Lung (tissue), 16 donors: ENCODE data around the gene SPATA31C2. TPM values are rescaled to one million over a fixed set of nuclear protein-coding genes. Genes with fewer than 3 reads are reported as not detected.
"Not testable (repeated sequence)": the region's sequence is repeated elsewhere in the genome, so short reads cannot be mapped to it uniquely, and the experiment has no call there.

Source experiments
- ATAC-seq: fragments of 200-7000 bp; cut with Tn5 transposase; one replicate; pipeline ENCODE4 v1.9.1; 2020; ENCODE audit warnings: moderate number of reproducible peaks; ENCODE audit not compliant: insufficient read depth, low FRiP score
- DNase-seq, 3 donors: peaks; one replicate each; pipeline ENCODE4 v3.0.0-alpha.2; 2013 to 2017
- H3K27ac ChIP-seq, 2 donors: one replicate each; pipeline ENCODE4 v1.5.1; 2013; ENCODE audit warnings: mild to moderate bottlenecking in 2 of 2, moderate library complexity in 2 of 2, control low read depth in 1 of 2, inconsistent platforms in 1 of 2, low read depth in 1 of 2, low read length in 1 of 2
- H3K27me3 ChIP-seq, 3 donors: one replicate each; pipeline ENCODE4 v1.5.1; 2013; ENCODE audit warnings: low read length in 2 of 3; ENCODE audit not compliant: control insufficient read depth in 3 of 3, insufficient read depth in 3 of 3
- H3K36me3 ChIP-seq, 4 donors: one replicate each; pipeline ENCODE4 v1.5.1; 2013; ENCODE audit warnings: low read length in 4 of 4, mild to moderate bottlenecking in 1 of 4, moderate library complexity in 1 of 4; ENCODE audit not compliant: control insufficient read depth in 4 of 4, insufficient read depth in 4 of 4
- H3K4me1 ChIP-seq, 5 donors: one replicate each; pipeline ENCODE4 v1.5.1; 2013; ENCODE audit warnings: low read length in 5 of 5, mild to moderate bottlenecking in 2 of 5, moderate library complexity in 1 of 5; ENCODE audit not compliant: control insufficient read depth in 5 of 5, insufficient read depth in 5 of 5
- H3K4me3 ChIP-seq: one replicate; pipeline ENCODE4 v1.5.1; 2013; ENCODE audit warnings: mild to moderate bottlenecking, control low read depth, moderate library complexity
- H3K9ac ChIP-seq, 2 donors: one replicate each; pipeline ENCODE4 v1.5.1; 2013; ENCODE audit warnings: low read length in 2 of 2, control low read depth in 1 of 2; ENCODE audit not compliant: insufficient read depth in 1 of 2
- H3K9me3 ChIP-seq, 4 donors: one replicate each; pipeline ENCODE4 v1.5.1; 2013; ENCODE audit warnings: low read length in 3 of 4, mild to moderate bottlenecking in 1 of 4, moderate library complexity in 1 of 4; ENCODE audit not compliant: control insufficient read depth in 4 of 4, insufficient read depth in 3 of 4
- CTCF ChIP-seq: IDR thresholded peaks from 2 replicates; pipeline ENCODE4 v1.5.1; 2012; ENCODE audit warnings: mild to moderate bottlenecking; ENCODE audit errors: control extremely low read depth, extremely low read depth
- WGBS, 2 donors: extraction: QIAGEN DNeasy Blood & Tissue Kit; methylation state at CpG; one replicate each; pipeline ENCODE4 v1.1.7; 2013; 5-methylcytosine and 5-hydroxymethylcytosine counted together
- long read RNA-seq, 5 donors: transcript quantifications; one replicate each; lab custom pipeline, GENCODE V29; 2026
- polyA plus RNA-seq, 2 donors: library from polyadenylated mRNA; stranded (reverse); fragments of 200-250 nt; gene quantifications; one replicate each; pipeline ENCODE4 v1.2.1, GENCODE V29; 2013
- total RNA-seq, 2 donors: library from RNA; depleted of rRNA in 1 of 2; stranded (reverse); fragments of >200 nt in 1 of 2; gene quantifications; one replicate each; pipeline ENCODE4 v1.2.1, GENCODE V29; 2014 to 2021
- donor health status: control.
- donor health status: control.
- donor health status: Bipolar disorder and iron deficiency.
- donor health status: healthy.
- donor health status: DM: yes; HTN: yes; CAD: no.

The SPATA31C2 gene
- not detected for total RNA-seq
- polyA plus RNA-seq = not detected
- long read RNA-seq, donor 1 = 0 reads
- long read RNA-seq, donor 2 = 0 reads
- long read RNA-seq, donor 3 = 0 reads
- long read RNA-seq, donor 4 = 0 reads
- long read RNA-seq, donor 5 = 0 reads

DNA sequence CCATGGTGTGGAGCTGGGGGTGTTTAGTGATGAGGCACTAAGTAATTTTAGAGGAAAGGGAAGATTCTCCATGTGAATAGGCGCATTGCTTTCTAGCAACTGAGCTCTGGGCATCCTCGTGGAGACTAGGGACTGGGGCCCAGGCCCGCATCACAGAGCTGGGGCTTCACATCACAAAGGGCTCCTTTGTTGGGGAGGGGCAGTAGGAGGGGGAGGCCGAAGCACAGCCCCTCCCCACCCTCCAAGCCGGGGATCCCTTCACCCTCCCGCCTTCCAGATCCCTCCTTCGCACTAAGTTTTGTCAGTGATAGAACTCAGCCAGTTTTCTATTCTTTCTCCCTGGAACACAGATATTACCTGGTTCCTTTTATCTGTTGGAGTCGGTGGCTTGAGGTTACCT lies at the start of gene SPATA31C2:
TSS of gene SPATA31C2 (minus strand) at position 101 of the 400 bp plus-strand sequence. CDS start at position 72, 29 bp downstream.
- H3K27me3 ChIP-seq, ATAC-seq, H3K4me1 ChIP-seq, H3K9me3 ChIP-seq, H3K9ac ChIP-seq, H3K36me3 ChIP-seq, H3K27ac ChIP-seq, DNase-seq, H3K4me3 ChIP-seq: not testable (repeated sequence)
- WGBS, 2 donors = 80 to 100% methylated on average over 1 of the region's 8 CpGs

GRCh38 chr9:88187631-88188030 lies 49.4 kb upstream of the SPATA31C2 start:
- no peak overlapping the region for H3K27ac ChIP-seq
- TF ChIP-seq CTCF = no peak
- no peaks in the 10 kb centered on the region for H3K9me3 ChIP-seq
- 60 to 64% methylated on average over 2 of the region's 2 CpGs for WGBS, 2 donors
- no peaks in the 10 kb centered on the region for H3K36me3 ChIP-seq
- H3K4me3 ChIP-seq = no peak overlapping the region
- H3K27me3 ChIP-seq = no peaks in the 10 kb centered on the region
- ATAC-seq (no peak), DNase-seq (peak in 2 of 3 donors; percentile 50 to 55)
- no peak overlapping the region for H3K9ac ChIP-seq
- peaks cover 0 to 18% (median 8%) of the 10 kb centered on the region in 5 donors for H3K4me1 ChIP-seq

DNA sequence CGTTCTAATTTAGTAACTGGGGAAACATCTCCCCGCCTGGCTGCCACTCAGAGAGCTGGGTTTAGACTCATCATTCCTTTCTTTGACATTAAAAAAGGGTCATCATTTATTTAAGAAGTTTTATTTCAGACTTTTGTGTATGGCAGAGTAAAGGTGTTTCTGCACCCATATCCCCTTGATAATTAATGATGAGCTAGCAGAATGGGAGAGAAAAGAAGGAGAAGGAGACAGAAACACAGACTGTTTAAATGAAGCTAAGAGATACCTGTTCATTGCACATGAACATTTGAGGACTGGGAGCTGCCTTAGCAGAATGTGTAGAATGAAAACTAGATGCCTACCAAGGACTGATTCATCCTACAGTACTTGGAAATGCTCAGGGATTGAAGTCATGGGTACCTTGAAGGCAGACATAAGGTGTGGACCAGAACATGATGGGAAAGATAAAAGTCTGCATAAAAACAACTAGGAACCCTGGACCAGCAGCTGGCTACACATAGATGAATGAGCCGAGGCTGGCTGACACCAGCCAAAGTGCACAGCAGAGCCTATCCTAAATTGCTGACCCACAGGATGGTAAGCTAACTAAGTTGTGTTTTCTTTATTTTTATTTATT lies 48.3 kb upstream of the SPATA31C2 start:
- H3K4me3 ChIP-seq = no peak overlapping the region
- H3K9me3 ChIP-seq = no peaks in the 10 kb centered on the region
- DNase-seq (no peak), ATAC-seq (no peak)
- no peak for TF ChIP-seq CTCF
- 91 to 95% methylated on average over 3 of the region's 3 CpGs for WGBS, 2 donors
- H3K27me3 ChIP-seq = no peaks in the 10 kb centered on the region
- no peak overlapping the region for H3K27ac ChIP-seq
- H3K36me3 ChIP-seq = no peaks in the 10 kb centered on the region
- H3K9ac ChIP-seq = peak overlapping the region in 1 of 2 donors; percentile 23
- peaks cover 0 to 18% (median 8%) of the 10 kb centered on the region in 5 donors for H3K4me1 ChIP-seq

GRCh38 chr9:88184976-88185375 lies 46.7 kb upstream of the SPATA31C2 start:
- no peaks in the 10 kb centered on the region for H3K27me3 ChIP-seq
- H3K36me3 ChIP-seq = no peaks in the 10 kb centered on the region
- WGBS, 2 donors = 74 to 94% methylated on average over 2 of the region's 2 CpGs
- H3K27ac ChIP-seq = no peak overlapping the region
- H3K4me3 ChIP-seq = no peak overlapping the region
- H3K9ac ChIP-seq = no peak overlapping the region
- DNase-seq (peak; percentile 55 to 77 (median 57)), ATAC-seq (no peak)
- no peaks in the 10 kb centered on the region for H3K9me3 ChIP-seq
- peaks cover 0 to 18% (median 8%) of the 10 kb centered on the region in 5 donors for H3K4me1 ChIP-seq
- TF ChIP-seq CTCF = no peak
